ENCODE results near the gene VCL.
"Not testable (repeated sequence)": the region's sequence is repeated elsewhere in the genome, so short reads cannot be mapped to it uniquely, and the experiment has no call there.

The VCL gene

DNA sequence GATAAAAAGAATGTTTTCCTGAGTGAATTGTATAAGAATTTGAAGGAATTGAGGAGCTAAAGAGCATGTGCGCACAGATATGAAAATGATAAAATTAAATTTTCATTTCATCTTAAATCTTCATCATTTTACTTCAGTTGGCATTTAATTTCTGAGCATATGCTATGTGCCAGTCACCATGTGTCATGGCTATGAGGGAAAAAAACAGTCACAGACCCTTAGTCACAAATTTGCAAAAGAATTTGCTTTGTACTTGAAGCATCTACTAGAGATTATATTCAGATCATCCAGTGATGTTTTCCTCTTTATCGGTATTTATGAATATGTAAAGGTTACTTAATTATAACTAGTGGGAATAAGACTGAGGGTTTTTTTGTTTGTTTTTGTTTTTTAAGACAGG lies 29.8 kb downstream of the VCL start:
- DNase-seq (ENCODE audit: extremely low spot score), result no peak
- no peak for TF ChIP-seq ARNT (IDR thresholded peaks at IDR 0.05)
- POLR2A ChIA-PET, result no interaction called here
- CTCF ChIA-PET, result interaction anchor here (0.7 kb wide), 1 partner anchor 17 kb away, joined by 5 read pairs; no protein-coding TSS in a partner anchor

DNA sequence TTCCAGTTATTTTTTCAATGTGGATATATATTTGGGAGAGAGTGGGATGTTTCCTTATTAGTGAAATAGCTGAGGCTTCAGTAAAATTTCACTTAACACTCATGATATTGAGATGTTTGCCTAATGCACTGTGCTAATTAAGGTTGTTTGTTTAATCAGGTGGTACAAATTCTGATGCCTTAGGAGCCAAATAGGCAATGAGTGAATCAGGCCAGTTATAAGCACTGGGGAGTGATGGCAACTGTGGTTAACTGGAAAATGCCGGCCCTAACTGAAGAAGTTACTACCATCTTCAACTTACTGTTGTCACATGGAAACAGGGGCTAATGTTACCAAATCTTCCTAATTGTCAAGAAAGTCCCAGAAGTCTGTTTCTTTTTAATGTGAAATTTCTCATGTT lies 32.0 kb downstream of the VCL start:
- ChIA-PET POLR2A (interaction anchor here (1.0 kb wide), 1 partner anchor 32 kb away, joined by 3 read pairs; the partner anchor contains the start of gene VCL), CTCF (no interaction called here)
- no peak for TF ChIP-seq TARDBP (IDR thresholded peaks at IDR 0.05)
- TF ChIP-seq NFRKB (IDR thresholded peaks at IDR 0.05), result no peak
- no peak for TF ChIP-seq L3MBTL2 (conservative IDR thresholded peaks at IDR 0.05)
- no peak for TF ChIP-seq FOXM1 (IDR thresholded peaks at IDR 0.05; ENCODE audit: borderline replicate concordance)
- TF ChIP-seq FOXK2 (IDR thresholded peaks at IDR 0.05), result no peak
- TF ChIP-seq CTBP1 (IDR thresholded peaks at IDR 0.05; ENCODE audit: borderline replicate concordance), result no peak
- TF ChIP-seq FOXA1 (IDR thresholded peaks at IDR 0.05), result no peak
- no peak for TF ChIP-seq HDGF (IDR thresholded peaks at IDR 0.05; ENCODE audit: borderline replicate concordance)
- no peak for TF ChIP-seq SUZ12 (IDR thresholded peaks at IDR 0.05)
- no peak for TF ChIP-seq ELF4 (IDR thresholded peaks at IDR 0.05)
- TF ChIP-seq, protein P1, sequence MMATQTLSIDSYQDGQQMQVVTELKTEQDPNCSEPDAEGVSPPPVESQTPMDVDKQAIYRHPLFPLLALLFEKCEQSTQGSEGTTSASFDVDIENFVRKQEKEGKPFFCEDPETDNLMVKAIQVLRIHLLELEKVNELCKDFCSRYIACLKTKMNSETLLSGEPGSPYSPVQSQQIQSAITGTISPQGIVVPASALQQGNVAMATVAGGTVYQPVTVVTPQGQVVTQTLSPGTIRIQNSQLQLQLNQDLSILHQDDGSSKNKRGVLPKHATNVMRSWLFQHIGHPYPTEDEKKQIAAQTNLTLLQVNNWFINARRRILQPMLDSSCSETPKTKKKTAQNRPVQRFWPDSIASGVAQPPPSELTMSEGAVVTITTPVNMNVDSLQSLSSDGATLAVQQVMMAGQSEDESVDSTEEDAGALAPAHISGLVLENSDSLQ (IDR thresholded peaks at IDR 0.05), result no peak
- no peak for TF ChIP-seq LEF1 (IDR thresholded peaks at IDR 0.05; ENCODE audit: borderline replicate concordance)
- no peak for TF ChIP-seq ARNT (IDR thresholded peaks at IDR 0.05)
- TF ChIP-seq ZNF384 (IDR thresholded peaks at IDR 0.05), result no peak
- TF ChIP-seq BHLHE40 (IDR thresholded peaks at IDR 0.05; ENCODE audit: borderline replicate concordance), result no peak
- no peak for TF ChIP-seq SP1 (IDR thresholded peaks at IDR 0.05)
- DNase-seq (ENCODE audit: extremely low spot score), result no peak

DNA sequence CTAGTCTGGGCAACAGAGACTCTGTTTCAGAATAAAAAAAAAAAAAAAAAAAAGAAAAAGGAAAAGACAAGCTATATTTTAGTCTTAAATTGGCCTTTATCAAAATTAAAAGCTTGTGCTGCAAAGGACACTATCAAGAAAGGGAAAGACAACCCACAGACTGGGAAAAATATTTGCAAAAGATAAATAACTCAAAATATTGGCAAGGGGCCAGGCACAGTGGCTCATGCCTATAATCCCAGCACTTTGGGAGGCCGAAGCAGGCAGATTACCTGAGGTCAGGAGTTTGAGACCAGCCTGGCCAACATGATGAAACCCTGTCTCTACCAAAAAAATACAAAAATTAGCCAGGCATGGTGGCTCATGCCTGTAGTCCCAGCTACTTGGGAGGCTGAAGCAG lies 34.3 kb downstream of the VCL start:
- CTCF ChIA-PET, POLR2A ChIA-PET: not testable (repeated sequence)

DNA sequence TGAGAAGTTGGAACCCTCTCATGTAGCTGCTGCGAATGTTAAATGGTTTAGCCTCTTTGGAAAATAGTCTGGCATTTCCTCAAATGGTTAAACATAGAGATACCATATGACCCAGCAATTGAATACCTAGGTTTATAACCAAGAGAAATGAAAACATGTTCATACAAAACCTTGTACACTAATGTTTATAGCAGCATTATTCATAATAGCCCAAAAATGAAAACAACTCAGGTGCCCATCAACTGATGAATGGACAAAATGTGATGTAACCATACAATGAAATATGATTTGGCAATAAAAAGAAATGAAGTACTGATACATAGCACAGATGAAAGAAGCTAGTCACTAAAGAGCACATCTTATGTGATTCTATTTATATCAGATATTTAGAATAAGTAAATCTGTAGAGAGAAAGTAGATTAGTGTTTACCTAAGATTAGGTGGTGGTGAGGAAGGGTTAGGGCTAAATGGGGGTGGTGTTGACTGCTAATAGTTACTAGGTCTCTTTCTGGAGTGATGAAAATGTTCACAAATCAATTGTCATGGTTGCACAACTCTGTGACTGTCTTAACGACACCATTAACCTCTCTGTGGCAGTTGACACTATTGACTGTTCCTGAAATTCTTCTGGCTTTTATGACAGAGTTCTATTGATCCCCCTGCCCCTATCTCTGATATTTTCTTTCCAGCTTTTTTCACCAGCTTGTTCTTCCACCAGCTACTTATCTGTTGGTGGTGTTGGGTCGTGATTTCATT lies 35.2 kb downstream of the VCL start:
- DNase-seq (ENCODE audit: extremely low spot score), result no peak
- ChIA-PET POLR2A (no interaction called here), CTCF (no interaction called here)
- TF ChIP-seq CTBP1 (IDR thresholded peaks at IDR 0.05; ENCODE audit: borderline replicate concordance), result no peak
- TF ChIP-seq SUZ12 (IDR thresholded peaks at IDR 0.05), result no peak
- TF ChIP-seq NFRKB (IDR thresholded peaks at IDR 0.05), result no peak

More for the DNA sequence above, 34.3 kb downstream of the VCL start:
- DNase-seq (ENCODE audit: extremely low spot score), result not testable (repeated sequence)

DNA sequence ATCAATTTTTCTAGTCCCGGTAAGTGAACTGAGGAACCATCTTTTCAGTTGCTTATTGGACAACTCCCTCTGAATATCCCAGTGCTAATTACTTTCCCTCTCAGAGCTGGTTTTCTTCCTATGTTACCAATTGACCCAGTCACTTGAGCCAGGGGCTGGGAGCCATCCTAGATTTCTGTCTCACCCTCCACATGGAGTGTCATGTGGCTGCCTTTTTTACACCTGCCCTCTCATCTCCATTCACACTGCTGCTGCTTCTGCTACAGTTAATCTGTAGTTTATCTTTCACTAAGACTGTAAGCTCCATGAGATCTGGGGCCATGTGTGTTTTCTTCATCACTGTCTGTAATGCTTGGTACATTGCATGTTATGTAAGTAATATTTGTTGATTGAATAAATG lies 35.8 kb downstream of the VCL start:
- CTCF ChIA-PET, result no interaction called here
- POLR2A ChIA-PET, result no interaction called here
- DNase-seq (ENCODE audit: extremely low spot score), result no peak
- no peak for TF ChIP-seq CTBP1 (IDR thresholded peaks at IDR 0.05; ENCODE audit: borderline replicate concordance)

DNA sequence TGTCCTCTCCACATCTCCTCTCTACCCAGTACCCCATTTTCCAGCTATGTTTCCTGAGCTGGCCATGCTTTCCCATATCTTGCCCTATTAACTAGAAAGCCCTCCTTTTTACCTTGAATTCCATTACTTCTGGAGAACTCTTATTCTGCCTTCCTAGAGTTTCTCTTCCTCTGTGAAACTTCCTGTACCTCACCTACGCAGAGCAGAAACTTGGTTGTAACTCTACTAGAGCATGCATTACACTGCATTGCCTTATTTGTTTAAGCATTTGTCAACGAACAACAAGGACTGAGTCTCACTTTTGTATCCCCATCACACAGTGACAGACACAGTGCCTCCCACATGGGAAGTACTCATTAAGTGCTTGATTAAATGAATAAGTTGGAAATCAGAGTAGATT lies 36.4 kb downstream of the VCL start:
- CTCF ChIA-PET, result no interaction called here
- POLR2A ChIA-PET, result no interaction called here
- no peak for TF ChIP-seq ARNT (IDR thresholded peaks at IDR 0.05)
- TF ChIP-seq SUZ12 (IDR thresholded peaks at IDR 0.05), result no peak
- no peak for DNase-seq (ENCODE audit: extremely low spot score)

DNA sequence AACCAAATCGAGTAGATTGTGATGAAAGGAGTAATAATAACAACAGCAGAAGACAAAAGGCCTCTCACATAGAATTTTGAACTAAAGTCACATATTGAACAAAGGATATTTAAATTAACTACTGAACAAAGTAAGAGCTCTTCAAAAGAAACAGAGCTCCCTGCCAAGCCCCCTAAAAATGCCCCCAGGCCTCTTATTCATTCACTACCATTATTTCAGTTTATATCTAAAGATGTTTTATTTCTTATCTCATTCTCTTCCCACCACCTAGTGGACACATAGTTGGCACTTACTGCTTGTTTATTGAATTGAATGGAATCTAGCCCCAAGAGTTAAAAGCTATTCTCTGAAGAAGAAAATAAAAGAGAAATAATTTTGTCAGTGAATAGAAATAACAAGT lies 37.4 kb downstream of the VCL start:
- ChIA-PET POLR2A (no interaction called here), CTCF (interaction anchor here (0.6 to 1.2 kb wide), 3 partner anchors 14 to 409 kb away, joined by 4 to 5 read pairs (median 4); no protein-coding TSS in a partner anchor)
- TF ChIP-seq FOXK2 (IDR thresholded peaks at IDR 0.05) (no peak), BHLHE40 (IDR thresholded peaks at IDR 0.05; ENCODE audit: borderline replicate concordance) (no peak), LEF1 (IDR thresholded peaks at IDR 0.05; ENCODE audit: borderline replicate concordance) (no peak), SP1 (IDR thresholded peaks at IDR 0.05) (no peak), ZNF384 (IDR thresholded peaks at IDR 0.05) (no peak), FOXA1 (IDR thresholded peaks at IDR 0.05) (no peak), NFRKB (IDR thresholded peaks at IDR 0.05) (no peak), FOXM1 (IDR thresholded peaks at IDR 0.05; ENCODE audit: borderline replicate concordance) (no peak), HDGF (IDR thresholded peaks at IDR 0.05; ENCODE audit: borderline replicate concordance) (no peak), CTBP1 (IDR thresholded peaks at IDR 0.05; ENCODE audit: borderline replicate concordance) (no peak), L3MBTL2 (conservative IDR thresholded peaks at IDR 0.05) (no peak)
- TF ChIP-seq, protein P1 (IDR thresholded peaks at IDR 0.05), result no peak
- DNase-seq (ENCODE audit: extremely low spot score), result no peak

DNA sequence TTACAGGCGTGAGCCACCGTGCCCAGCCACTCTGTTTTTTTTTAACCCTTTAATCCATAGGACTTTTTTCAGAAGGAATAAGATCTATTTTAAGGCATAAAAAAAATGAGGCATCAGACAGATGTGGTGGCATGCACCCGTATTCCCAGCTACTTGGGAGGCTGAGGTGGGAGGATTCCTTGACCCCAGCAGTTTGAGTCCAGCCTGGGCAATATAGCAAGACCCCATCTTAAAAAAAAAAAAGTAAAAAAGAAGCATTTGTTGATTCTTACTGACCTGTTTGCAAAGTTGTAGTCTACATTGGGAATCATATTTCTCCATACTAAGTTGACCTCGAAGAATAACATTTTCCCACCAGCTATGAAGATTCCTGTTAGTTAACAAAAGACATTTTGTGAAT lies 38.6 kb downstream of the VCL start:
- peak; percentile 27; the same call in 1 of the 2 replicates for TF ChIP-seq ZNF384 (IDR thresholded peaks at IDR 0.05)
- TF ChIP-seq FOXK2 (IDR thresholded peaks at IDR 0.05), result no peak
- no peak for TF ChIP-seq FOXM1 (IDR thresholded peaks at IDR 0.05; ENCODE audit: borderline replicate concordance)
- DNase-seq (ENCODE audit: extremely low spot score), result no peak
- CTCF ChIA-PET, result no interaction called here
- POLR2A ChIA-PET, result no interaction called here

Measured in HEK293T (cell line).